Heart left ventricle (tissue), 13 donors: ENCODE results near the gene CD8B.

Experiments used
- CTCF ChIP-seq, 12 donors: fragments of 200-600 bp; sonication (generic) in 4 of 12; IDR thresholded peaks; one replicate each; pipeline versions ENCODE4 v1.5.0 to v1.8.0; 2018 to 2022; ENCODE audit warnings: antibody characterized with exemption in 12 of 12, mild to moderate bottlenecking in 5 of 12
- POLR2A ChIP-seq, 2 donors: fragments of 450-650 bp; IDR thresholded peaks; one replicate each; pipeline ENCODE4 v1.6.1; 2017; ENCODE audit warnings: antibody characterized with exemption in 2 of 2, mild to moderate bottlenecking in 2 of 2, moderate library complexity in 2 of 2
- donor health status: ischemic (EF 13 %, LVEDD 7.1; RV severe dilation, severe dysfunction).
- donor health status: DM: no; HTN: yes; CAD: no.
- donor health status: DM: no; HTN: no; CAD: no.
- donor health status: ischemic (EF 25% LVEDD 6.9; RV normal size, moderate dysfunction).
- donor health status: ischemic (EF 25% LVEDD 5.7; RV mildly dilated, moderate dysfunction).
- donor health status: ischemic (EF 35%, LVEDD 5.7; RV mildly dilated, moderate dysfunction).
- donor health status: nonischemic (EF 11% LVEDD 7.7; RV severe dilation, severe dysfunction).
- donor health status: DM: yes; HTN: yes; CAD: no.
- donor health status: PGD.
- donor health status: ischemic (EF 29% LVEDD 5.4; RV normal size, mild dysfunction).
- donor health status: nonischemic (EF 23%, LVEDD 6.1; RV moderate dilation, normal function).

GRCh38 chr2:86800856-86801567 is 60.7 kb downstream of the CD8B start:
- TF ChIP-seq CTCF (IDR thresholded peaks at IDR 0.05) (no peak), POLR2A (IDR thresholded peaks at IDR 0.05) (no peak)
